Activated T-helper 1 cell treated with anti-CD3 and anti-CD28 coated beads, Interleukin-12 subunit alpha, Interleukin-12 subunit beta, Interleukin-2, Interleukin-4 antibody, amounts not matched to agents 30 ng/mL and 10 ng/mL and 1 ng/mL, durations not matched to agents 14 hours and 24 hours and 36 hours (primary cell): ENCODE measurements around the gene ITGB3BP. TPM values are rescaled to one million over a fixed set of nuclear protein-coding genes. Genes with fewer than 3 reads are reported as not detected.

Experiments used
- DNase-seq: peaks from one replicate; pipeline ENCODE4 v3.0.0; 2021; ENCODE audit warnings: low spot score
- H3K27ac Mint-ChIP-seq: one replicate; pipeline ENCODE4 v1.8.0; 2021; ENCODE audit warnings: mild to moderate bottlenecking, mixed read lengths
- H3K27me3 Mint-ChIP-seq: one replicate; pipeline ENCODE4 v1.8.0; 2022; ENCODE audit warnings: mild to moderate bottlenecking, moderate library complexity, mixed read lengths; ENCODE audit not compliant: insufficient read depth
- H3K36me3 Mint-ChIP-seq: one replicate; pipeline ENCODE4 v1.8.0; 2021; ENCODE audit warnings: low read depth, mixed read lengths
- H3K4me1 Mint-ChIP-seq: one replicate; pipeline ENCODE4 v1.8.0; 2021; ENCODE audit warnings: low read depth, mixed read lengths
- H3K4me3 Mint-ChIP-seq: one replicate; pipeline ENCODE4 v1.8.0; 2021; ENCODE audit warnings: mild to moderate bottlenecking, moderate library complexity, mixed read lengths
- H3K9me3 Mint-ChIP-seq: one replicate; pipeline ENCODE4 v1.8.0; 2021; ENCODE audit warnings: mixed read lengths
- intact Hi-C: fragments of 100-400 bp; cut with micrococcal nuclease; formaldehyde crosslinking; loops from one replicate; pipeline ENCODE4 v1.15.1; 2024
- total RNA-seq: library from RNA; stranded (reverse); gene quantifications from 2 replicates; pipeline ENCODE4 v1.2.3, GENCODE V29; 2022

Gene ITGB3BP
- total RNA-seq, 1 donor from 2014 or later, result 44.1 TPM

DNA sequence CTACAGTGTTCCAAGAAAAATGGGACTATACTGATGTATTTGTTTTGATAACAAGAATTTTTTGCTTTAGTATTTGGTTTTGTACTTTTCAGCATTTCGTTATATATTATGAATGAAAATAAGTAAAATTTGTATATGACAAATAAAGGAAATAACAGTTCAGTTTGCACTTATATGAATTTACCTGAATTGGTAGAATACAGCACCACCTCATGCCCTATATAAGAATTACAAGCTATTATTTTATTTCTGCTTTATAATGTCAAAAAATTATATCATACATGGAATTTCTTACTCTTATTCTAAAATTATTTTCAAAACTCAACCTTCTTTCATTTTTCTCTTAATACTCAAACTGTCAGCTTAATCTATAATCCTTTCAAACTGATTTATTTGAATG is 14.9 kb upstream of the ITGB3BP start:
- H3K4me3 Mint-ChIP-seq, result no peak overlapping the region
- H3K4me1 Mint-ChIP-seq, result no peaks in the 10 kb centered on the region
- H3K27ac Mint-ChIP-seq, result no peak overlapping the region
- intact Hi-C loops, result loop anchor here (5.0 kb wide), 1 partner anchor 696 kb away; no protein-coding TSS in a partner anchor
- H3K9me3 Mint-ChIP-seq, result no peaks in the 10 kb centered on the region
- no peaks in the 10 kb centered on the region for H3K27me3 Mint-ChIP-seq
- H3K36me3 Mint-ChIP-seq, result peaks cover 6% of the 10 kb centered on the region
- DNase-seq, result no peak

DNA sequence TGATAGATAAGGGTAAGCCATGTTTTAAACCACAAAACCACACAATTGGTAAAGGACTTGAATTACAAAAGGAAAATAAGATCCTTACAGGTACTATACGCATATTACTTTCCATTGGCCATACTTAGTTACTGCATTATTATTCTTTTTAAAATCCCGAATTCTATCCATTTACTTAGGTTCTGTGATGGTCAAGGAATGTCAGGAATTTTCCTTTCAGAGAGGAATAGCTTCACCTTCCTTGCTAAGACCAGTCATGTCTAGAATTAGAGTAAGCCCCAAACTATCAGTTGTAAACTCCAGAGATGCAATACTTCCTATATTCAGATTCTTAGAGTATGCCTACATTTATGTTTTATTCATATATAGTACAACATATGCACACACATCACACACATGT is 14.0 kb upstream of the ITGB3BP start:
- intact Hi-C loops, result loop anchor here (5.0 kb wide), 1 partner anchor 695 kb away; no protein-coding TSS in a partner anchor
- H3K27me3 Mint-ChIP-seq, result no peaks in the 10 kb centered on the region

DNA sequence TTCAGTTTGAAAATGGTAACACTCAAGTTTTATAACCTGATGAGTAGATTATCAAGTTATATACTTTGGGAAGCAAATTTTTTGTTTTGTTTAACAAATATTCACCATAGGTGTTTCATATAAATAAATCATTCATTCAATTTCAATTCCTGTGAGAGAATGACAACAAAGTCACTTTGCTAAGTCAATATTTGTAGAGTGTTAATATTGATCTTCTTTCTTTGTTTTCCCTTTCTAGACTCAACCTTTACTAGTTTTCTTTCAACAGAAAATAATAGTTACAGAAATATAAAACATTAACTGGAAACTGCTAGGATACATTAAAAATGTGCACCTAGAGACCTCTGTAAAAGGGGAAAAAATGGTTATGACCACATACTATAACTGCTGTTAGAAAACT is 11.4 kb upstream of the ITGB3BP start:
- H3K27me3 Mint-ChIP-seq, result no peaks in the 10 kb centered on the region
- intact Hi-C loops, result no loop called here

More for the DNA sequence above, 14.0 kb upstream of the ITGB3BP start:
- Mint-ChIP-seq H3K9me3 (no peaks in the 10 kb centered on the region), H3K27ac (no peak overlapping the region), H3K4me1 (no peaks in the 10 kb centered on the region), H3K4me3 (no peak overlapping the region), H3K36me3 (peaks cover 7% of the 10 kb centered on the region)
- DNase-seq, result no peak

DNA sequence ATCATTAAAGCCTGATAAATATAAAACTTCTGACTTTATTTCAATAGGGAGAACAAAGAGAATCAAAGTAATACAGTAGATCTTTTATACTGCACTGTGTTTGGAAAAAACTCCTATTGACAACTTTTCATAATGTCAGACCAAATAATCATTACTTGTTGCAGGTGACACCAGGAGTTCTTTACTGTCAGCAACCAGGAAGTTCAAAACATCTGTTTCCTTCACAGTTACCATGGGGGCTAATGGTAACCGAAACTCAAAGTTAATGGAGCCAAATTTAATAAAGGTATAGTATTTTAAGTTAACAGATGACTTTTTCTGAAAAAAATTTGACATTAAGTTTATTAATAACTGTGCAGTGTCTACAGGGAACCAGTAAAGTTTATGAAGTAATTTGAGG is 10.9 kb upstream of the ITGB3BP start:
- no peaks in the 10 kb centered on the region for H3K4me1 Mint-ChIP-seq
- H3K4me3 Mint-ChIP-seq, result no peak overlapping the region
- no peaks in the 10 kb centered on the region for H3K27me3 Mint-ChIP-seq
- intact Hi-C loops, result no loop called here
- H3K36me3 Mint-ChIP-seq, result peaks cover 6% of the 10 kb centered on the region
- DNase-seq, result no peak
- H3K27ac Mint-ChIP-seq, result no peak overlapping the region
- H3K9me3 Mint-ChIP-seq, result no peaks in the 10 kb centered on the region

More for the DNA sequence above, 11.4 kb upstream of the ITGB3BP start:
- H3K9me3 Mint-ChIP-seq, result no peaks in the 10 kb centered on the region
- peaks cover 6% of the 10 kb centered on the region for H3K36me3 Mint-ChIP-seq
- no peak overlapping the region for H3K4me3 Mint-ChIP-seq
- no peak overlapping the region for H3K27ac Mint-ChIP-seq
- DNase-seq, result no peak
- H3K4me1 Mint-ChIP-seq, result no peaks in the 10 kb centered on the region

DNA sequence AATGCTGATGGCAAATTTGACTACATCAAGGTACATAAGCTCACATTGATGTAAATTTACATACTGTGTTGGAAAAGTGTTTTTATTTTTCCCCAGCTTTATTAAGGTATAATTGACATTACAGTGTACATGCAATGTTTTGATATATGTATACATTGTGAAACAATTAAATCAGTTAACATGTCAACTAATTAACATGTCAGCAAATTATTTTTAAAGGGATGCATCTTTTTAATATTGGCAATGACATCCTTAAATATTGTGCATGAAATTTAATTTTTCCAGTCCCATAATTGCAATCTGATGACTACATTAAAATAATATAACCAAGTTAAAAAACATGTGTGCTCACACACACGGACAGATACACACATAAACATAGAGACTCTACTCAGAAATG is 9.7 kb upstream of the ITGB3BP start:
- Mint-ChIP-seq H3K27me3 (no peaks in the 10 kb centered on the region), H3K27ac (no peak overlapping the region), H3K9me3 (no peaks in the 10 kb centered on the region), H3K36me3 (peaks cover 10% of the 10 kb centered on the region), H3K4me1 (no peaks in the 10 kb centered on the region), H3K4me3 (no peak overlapping the region)
- intact Hi-C loops, result no loop called here
- DNase-seq, result no peak

DNA sequence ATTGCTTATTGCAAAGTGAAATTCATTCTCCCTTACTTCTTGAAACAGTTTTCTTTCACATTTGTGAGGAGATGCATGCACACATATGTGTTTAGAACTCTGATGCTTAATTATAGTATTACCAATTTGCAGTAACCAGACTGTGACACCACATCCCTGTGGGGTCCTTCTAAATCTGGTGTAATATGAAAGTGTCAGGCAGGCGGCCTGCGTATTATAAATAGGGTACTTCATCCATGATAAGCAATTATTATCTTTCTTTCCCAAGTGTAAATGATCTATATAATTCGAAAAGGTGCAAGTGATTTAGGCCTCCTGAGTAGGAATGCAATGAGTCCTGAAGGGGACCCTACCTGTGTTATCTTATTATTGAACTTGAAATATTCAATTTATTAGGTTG is 1.2 kb upstream of the ITGB3BP start:
- peak overlapping the region; percentile 99 for H3K4me3 Mint-ChIP-seq
- no peaks in the 10 kb centered on the region for H3K27me3 Mint-ChIP-seq
- intact Hi-C loops, result loop anchor here (5.0 to 10.0 kb wide), 3 partner anchors 197 to 1799 kb away; partner anchors contain the start of genes ROR1 and TM2D1
- no peak for DNase-seq
- H3K36me3 Mint-ChIP-seq, result peaks cover 8% of the 10 kb centered on the region
- H3K4me1 Mint-ChIP-seq, result peaks cover 53% of the 10 kb centered on the region
- no peaks in the 10 kb centered on the region for H3K9me3 Mint-ChIP-seq
- peak overlapping the region; percentile 94 for H3K27ac Mint-ChIP-seq

DNA sequence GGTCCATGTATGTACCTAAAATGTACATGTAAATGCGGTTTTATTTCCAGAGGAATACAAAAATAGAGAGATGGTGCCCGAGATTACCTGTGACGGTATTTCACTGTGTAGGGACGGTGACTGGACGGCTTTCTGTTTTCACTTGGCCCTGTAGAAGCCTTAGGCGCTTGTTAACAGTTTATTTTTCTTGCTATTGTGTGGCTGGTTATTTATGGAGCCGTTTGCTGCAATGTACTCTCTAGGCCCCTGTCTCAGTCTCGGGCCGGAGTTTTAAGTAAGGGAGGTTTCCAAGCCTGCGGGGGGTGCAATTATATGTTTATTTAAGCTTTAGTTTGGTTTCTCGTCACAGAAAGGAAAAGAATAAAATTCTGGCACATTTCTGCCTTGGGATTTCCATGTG is 713 bp upstream of the ITGB3BP start:
- no peaks in the 10 kb centered on the region for H3K9me3 Mint-ChIP-seq
- H3K36me3 Mint-ChIP-seq, result peaks cover 8% of the 10 kb centered on the region
- peaks cover 53% of the 10 kb centered on the region for H3K4me1 Mint-ChIP-seq
- peak overlapping the region; percentile 94 for H3K27ac Mint-ChIP-seq
- no peaks in the 10 kb centered on the region for H3K27me3 Mint-ChIP-seq
- H3K4me3 Mint-ChIP-seq, result peak overlapping the region; percentile 99
- intact Hi-C loops, result loop anchor here (1.0 to 10.0 kb wide), 9 partner anchors 71 to 1799 kb away; partner anchors contain the start of genes ALG6, ATG4C, JAK1 and ROR1
- no peak for DNase-seq

DNA sequence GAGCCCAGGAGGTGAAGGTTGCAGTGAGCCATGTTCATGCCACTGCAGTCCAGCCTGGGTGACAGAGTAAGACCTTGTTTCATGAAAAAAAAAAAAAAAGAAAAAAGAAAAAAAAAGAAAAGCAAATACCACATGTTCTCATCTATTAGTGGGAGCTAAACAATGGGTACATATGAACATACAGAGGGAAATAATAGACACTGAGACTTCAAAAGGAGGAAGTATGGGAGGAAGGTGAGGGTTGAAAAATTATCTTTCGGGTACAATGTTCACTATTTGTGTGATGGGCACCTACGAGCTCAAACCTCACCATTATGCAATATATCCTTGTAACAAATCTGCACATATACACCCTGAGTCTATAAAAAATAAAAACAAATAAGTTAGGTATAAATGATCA is 6.4 kb downstream of the ITGB3BP start:
- no peak overlapping the region for H3K27ac Mint-ChIP-seq
- peaks cover 5% of the 10 kb centered on the region for H3K9me3 Mint-ChIP-seq
- H3K4me3 Mint-ChIP-seq, result no peak overlapping the region
- intact Hi-C loops, result no loop called here
- no peak for DNase-seq
- H3K4me1 Mint-ChIP-seq, result peaks cover 16% of the 10 kb centered on the region
- no peaks in the 10 kb centered on the region for H3K27me3 Mint-ChIP-seq
- peaks cover 10% of the 10 kb centered on the region for H3K36me3 Mint-ChIP-seq

DNA sequence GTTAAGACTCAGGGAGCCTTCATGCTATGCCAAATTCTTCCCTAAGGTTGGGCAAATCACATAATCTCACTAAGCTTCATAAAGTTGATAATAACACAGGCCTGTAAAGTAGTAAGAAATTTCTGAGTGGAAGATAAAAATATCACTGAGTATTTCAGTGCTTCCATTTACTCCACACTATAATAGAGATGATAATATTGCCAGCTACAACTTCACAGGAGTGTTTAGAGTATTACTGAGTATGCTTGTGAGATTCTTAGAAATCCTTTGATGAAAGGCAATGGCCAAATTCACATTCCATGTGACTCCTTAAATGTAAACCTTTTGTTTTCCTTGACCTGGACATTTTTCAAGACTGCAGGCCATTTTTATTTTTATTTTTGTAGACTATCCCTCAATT is 10.4 kb downstream of the ITGB3BP start:
- no peak for DNase-seq
- Mint-ChIP-seq H3K27me3 (no peaks in the 10 kb centered on the region), H3K4me3 (no peak overlapping the region), H3K27ac (no peak overlapping the region), H3K4me1 (no peaks in the 10 kb centered on the region), H3K36me3 (peaks cover 10% of the 10 kb centered on the region), H3K9me3 (peaks cover 5% of the 10 kb centered on the region)
- intact Hi-C loops, result no loop called here

DNA sequence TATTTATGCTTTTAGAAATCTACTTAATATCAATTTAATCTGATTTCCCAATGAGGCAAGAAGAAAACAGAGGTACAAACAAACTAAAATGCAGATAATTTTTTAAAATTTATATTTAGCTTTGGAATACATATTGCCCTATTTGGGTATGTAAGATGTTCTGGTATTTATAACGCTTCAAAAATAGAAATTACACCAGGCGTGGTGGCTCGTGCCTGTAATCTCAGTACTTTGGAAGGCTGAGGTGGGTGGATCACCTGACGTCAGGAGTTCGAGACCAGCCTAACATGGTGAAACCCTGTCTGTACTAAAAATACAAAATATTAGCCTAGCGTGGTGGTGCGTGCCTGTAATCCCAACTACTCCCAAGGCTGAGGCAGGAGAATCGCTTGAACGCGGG is 13.3 kb downstream of the ITGB3BP start:
- intact Hi-C loops, result no loop called here
- H3K4me1 Mint-ChIP-seq, result no peaks in the 10 kb centered on the region
- H3K36me3 Mint-ChIP-seq, result peaks cover 29% of the 10 kb centered on the region
- DNase-seq, result no peak
- H3K27ac Mint-ChIP-seq, result no peak overlapping the region
- no peak overlapping the region for H3K4me3 Mint-ChIP-seq
- H3K9me3 Mint-ChIP-seq, result no peaks in the 10 kb centered on the region
- H3K27me3 Mint-ChIP-seq, result no peaks in the 10 kb centered on the region

DNA sequence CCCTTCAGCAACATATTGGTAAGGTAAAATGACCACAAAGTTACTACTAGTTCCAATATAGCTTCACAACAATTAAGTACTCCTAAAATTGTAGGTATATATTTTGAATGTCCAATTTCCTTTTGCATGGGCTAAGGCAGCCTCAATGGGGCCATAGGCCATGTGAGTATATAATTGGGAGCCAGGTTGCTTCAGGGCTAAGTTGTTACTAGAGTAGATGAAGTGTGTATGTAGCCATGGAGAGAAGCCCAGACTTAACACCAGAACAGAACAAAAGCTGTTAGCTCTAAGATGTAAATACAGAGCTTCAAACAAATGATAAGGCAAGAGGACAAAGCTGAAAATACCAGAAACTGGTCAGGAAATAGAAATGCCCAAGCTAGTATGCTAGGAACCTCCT is 16.2 kb downstream of the ITGB3BP start:
- intact Hi-C loops, result no loop called here
- H3K36me3 Mint-ChIP-seq, result peaks cover 27% of the 10 kb centered on the region
- H3K27me3 Mint-ChIP-seq, result no peaks in the 10 kb centered on the region
- no peak overlapping the region for H3K4me3 Mint-ChIP-seq
- no peaks in the 10 kb centered on the region for H3K4me1 Mint-ChIP-seq
- H3K27ac Mint-ChIP-seq, result no peak overlapping the region
- no peak for DNase-seq
- H3K9me3 Mint-ChIP-seq, result no peaks in the 10 kb centered on the region

DNA sequence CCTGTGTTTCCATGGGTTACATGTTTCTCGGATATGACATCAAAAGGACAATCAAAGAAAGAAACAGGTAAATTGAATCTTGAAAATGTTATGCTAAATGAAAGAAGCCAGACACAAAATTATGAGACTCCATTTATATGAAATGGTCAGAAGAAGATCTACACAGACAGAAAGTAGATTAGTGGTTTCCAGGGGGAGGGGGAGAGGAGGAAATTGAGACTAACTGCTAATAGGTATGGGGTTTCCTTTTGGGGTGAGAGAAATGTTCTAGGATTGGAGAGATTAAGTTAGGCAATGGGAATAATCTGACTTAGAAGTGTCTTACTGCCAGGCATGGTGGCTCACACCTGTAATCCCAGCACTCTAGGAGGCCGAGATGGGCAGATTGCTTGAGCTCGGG is 21.8 kb downstream of the ITGB3BP start:
- peaks cover 6% of the 10 kb centered on the region for H3K4me1 Mint-ChIP-seq
- no peak overlapping the region for H3K27ac Mint-ChIP-seq
- H3K36me3 Mint-ChIP-seq, result peaks cover 26% of the 10 kb centered on the region
- no peak for DNase-seq
- no peaks in the 10 kb centered on the region for H3K9me3 Mint-ChIP-seq
- no peak overlapping the region for H3K4me3 Mint-ChIP-seq
- no peaks in the 10 kb centered on the region for H3K27me3 Mint-ChIP-seq
- intact Hi-C loops, result no loop called here

DNA sequence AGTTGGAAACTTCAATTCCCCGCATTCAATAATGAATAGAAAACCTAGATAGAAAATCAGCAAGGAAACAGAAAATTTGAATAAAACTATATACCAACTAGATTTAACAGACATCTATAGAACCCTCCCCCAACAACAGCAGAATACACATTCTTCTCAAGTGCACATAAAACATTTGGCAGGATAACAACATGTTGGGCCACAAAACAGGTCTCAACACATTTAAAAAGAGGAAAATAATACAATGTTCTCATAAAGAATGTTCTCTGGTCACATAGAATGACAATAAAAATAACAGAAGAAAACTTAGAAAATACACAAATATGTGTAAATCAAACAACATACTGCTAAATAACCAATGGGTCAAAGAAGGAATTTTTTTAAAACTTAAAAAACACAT is 24.9 kb downstream of the ITGB3BP start:
- H3K27me3 Mint-ChIP-seq, result no peaks in the 10 kb centered on the region
- H3K27ac Mint-ChIP-seq, result no peak overlapping the region
- no peak for DNase-seq
- H3K9me3 Mint-ChIP-seq, result no peaks in the 10 kb centered on the region
- H3K4me3 Mint-ChIP-seq, result no peak overlapping the region
- intact Hi-C loops, result no loop called here
- peaks cover 13% of the 10 kb centered on the region for H3K36me3 Mint-ChIP-seq
- H3K4me1 Mint-ChIP-seq, result peaks cover 6% of the 10 kb centered on the region

DNA sequence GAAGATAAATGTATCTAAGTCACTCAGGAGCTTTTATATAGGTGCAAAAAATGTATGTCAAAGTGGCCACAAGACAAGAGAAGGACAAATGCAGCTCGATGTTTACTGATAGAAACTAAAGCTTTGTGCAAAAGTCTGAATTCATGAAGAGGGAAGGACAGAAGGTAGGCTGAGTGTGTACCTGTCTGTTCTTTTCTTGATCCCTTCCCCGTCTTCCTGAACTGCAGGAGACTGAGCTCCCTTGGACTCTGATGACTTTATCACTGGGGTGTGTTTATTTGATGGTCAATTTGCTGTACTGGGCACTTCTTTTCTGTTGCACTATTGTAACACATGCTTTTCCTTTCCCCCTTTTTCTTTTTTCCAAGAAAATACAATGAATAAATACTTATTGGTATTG is 25.4 kb downstream of the ITGB3BP start:
- intact Hi-C loops, result no loop called here
- H3K4me1 Mint-ChIP-seq, result peaks cover 6% of the 10 kb centered on the region
- H3K27ac Mint-ChIP-seq, result no peak overlapping the region
- no peaks in the 10 kb centered on the region for H3K9me3 Mint-ChIP-seq
- no peaks in the 10 kb centered on the region for H3K27me3 Mint-ChIP-seq
- no peak overlapping the region for H3K4me3 Mint-ChIP-seq
- H3K36me3 Mint-ChIP-seq, result peaks cover 13% of the 10 kb centered on the region
- DNase-seq, result no peak
